ENCODE measurements around the gene DCC.

DCC gene

GRCh38 chr18:52322307-52322706 lies 17.7 kb upstream of the DCC start:
- Histone ChIP-seq H3K27me3 (no peaks in the 10 kb centered on the region), H3K4me3 (ENCODE audit: low read depth, low read length) (no peak overlapping the region), H3K9me3 (no peaks in the 10 kb centered on the region), H3K36me3 (no peaks in the 10 kb centered on the region), H3K4me1 (no peaks in the 10 kb centered on the region)
- DNase-seq: no peak
- TF ChIP-seq, protein P1, sequence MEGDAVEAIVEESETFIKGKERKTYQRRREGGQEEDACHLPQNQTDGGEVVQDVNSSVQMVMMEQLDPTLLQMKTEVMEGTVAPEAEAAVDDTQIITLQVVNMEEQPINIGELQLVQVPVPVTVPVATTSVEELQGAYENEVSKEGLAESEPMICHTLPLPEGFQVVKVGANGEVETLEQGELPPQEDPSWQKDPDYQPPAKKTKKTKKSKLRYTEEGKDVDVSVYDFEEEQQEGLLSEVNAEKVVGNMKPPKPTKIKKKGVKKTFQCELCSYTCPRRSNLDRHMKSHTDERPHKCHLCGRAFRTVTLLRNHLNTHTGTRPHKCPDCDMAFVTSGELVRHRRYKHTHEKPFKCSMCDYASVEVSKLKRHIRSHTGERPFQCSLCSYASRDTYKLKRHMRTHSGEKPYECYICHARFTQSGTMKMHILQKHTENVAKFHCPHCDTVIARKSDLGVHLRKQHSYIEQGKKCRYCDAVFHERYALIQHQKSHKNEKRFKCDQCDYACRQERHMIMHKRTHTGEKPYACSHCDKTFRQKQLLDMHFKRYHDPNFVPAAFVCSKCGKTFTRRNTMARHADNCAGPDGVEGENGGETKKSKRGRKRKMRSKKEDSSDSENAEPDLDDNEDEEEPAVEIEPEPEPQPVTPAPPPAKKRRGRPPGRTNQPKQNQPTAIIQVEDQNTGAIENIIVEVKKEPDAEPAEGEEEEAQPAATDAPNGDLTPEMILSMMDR (IDR thresholded peaks at IDR 0.05; ENCODE audit: low read depth, low read length): no peak

DNA sequence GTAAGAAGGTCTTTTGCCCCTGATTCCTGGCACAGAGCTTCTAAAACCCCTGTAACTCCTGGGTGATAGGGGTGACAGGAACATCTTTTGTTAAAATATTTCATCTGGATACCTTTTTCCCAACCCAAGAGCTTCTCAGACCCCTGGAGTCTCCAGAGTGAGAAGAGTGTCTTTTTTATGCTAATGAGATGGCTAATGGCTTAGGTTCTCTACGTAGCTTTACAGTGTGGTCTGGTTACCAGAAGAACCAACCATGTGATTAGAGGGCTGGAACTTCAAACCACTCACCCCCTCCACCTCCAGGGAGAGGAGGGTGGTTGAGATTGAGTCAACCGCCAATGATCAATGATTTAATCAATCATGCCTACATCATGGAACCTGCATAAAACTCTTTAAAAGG lies 16.2 kb upstream of the DCC start:
- Histone ChIP-seq H3K36me3 (no peaks in the 10 kb centered on the region), H3K9me3 (no peaks in the 10 kb centered on the region), H3K4me3 (ENCODE audit: low read depth, low read length) (no peak overlapping the region), H3K27me3 (no peaks in the 10 kb centered on the region), H3K4me1 (no peaks in the 10 kb centered on the region)
- no peak for DNase-seq
- TF ChIP-seq, protein P1 (IDR thresholded peaks at IDR 0.05; ENCODE audit: low read depth, low read length): no peak

DNA sequence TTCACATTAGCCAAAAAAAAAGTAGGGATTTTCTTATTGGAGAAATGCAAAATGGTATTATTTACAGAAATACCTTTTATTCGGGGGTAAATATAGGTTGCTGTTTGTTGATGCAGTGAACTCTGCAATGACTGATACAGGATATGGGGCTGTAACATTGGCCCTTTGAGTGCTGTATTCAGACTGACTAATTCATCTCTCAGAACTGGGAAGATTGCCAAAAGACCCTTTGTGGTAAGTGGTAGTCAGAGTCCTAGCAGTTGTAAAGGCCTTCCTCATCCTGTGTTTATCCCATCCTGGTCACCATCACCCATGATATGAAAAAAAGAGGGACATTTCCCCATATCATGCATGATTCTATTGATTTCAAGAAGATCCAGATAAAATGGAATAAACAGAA lies 14.0 kb upstream of the DCC start:
- Histone ChIP-seq H3K27me3 (no peaks in the 10 kb centered on the region), H3K4me3 (ENCODE audit: low read depth, low read length) (no peak overlapping the region), H3K4me1 (no peaks in the 10 kb centered on the region), H3K36me3 (no peaks in the 10 kb centered on the region), H3K9me3 (no peaks in the 10 kb centered on the region)
- DNase-seq: no peak
- TF ChIP-seq, protein P1 (IDR thresholded peaks at IDR 0.05; ENCODE audit: low read depth, low read length): no peak

DNA sequence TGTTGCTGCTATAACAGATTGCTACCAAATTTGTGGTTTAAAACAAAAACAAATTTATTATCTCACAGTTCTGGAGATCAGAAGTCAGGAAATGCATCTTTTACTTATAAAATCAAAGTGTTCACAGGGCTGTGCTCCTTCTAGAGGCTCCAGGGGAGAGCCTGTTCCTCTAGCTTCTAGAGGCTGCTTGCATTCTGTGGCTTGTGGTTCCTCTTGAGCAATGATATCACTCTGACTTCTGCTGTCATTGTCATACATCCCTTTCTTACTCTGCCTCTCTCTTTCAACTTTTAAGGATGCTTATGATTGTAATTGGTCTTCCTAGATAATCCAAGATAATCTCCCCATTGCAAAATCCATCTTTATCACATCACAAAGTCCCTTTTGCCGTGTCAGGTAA lies 6.1 kb upstream of the DCC start:
- TF ChIP-seq, protein P1 (IDR thresholded peaks at IDR 0.05; ENCODE audit: low read depth, low read length): no peak

DNA sequence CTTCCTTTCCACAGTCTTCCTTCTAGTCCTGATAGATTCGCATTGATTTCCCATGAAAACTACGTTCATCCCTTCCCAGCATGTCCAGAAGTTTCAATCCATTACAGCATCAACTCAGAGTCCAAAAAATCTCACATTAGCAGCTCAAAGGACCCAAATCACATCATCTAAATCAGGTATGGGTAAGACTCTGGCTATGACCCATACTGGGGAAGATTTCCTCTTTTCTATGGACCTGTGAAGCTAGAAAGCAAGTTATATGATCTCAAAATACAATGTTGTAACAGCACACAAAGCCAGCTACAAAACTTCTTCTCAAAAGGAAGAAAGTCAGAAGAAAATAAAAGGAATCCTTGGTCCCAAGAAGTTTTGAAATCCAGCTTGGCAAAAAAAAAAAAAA lies 5.7 kb upstream of the DCC start:
- H3K4me3 ChIP-seq (ENCODE audit: low read depth, low read length): no peak overlapping the region
- no peaks in the 10 kb centered on the region for H3K9me3 ChIP-seq
- TF ChIP-seq, protein P1 (IDR thresholded peaks at IDR 0.05; ENCODE audit: low read depth, low read length): no peak
- no peaks in the 10 kb centered on the region for H3K36me3 ChIP-seq
- no peaks in the 10 kb centered on the region for H3K4me1 ChIP-seq
- no peak for DNase-seq
- H3K27me3 ChIP-seq: no peaks in the 10 kb centered on the region

More for the DNA sequence above, 6.1 kb upstream of the DCC start:
- H3K27me3 ChIP-seq: no peaks in the 10 kb centered on the region
- no peak for DNase-seq
- H3K4me3 ChIP-seq (ENCODE audit: low read depth, low read length): no peak overlapping the region
- H3K9me3 ChIP-seq: no peaks in the 10 kb centered on the region
- no peaks in the 10 kb centered on the region for H3K4me1 ChIP-seq
- H3K36me3 ChIP-seq: no peaks in the 10 kb centered on the region

- TF ChIP-seq, protein P1 (IDR thresholded peaks at IDR 0.05; ENCODE audit: low read depth, low read length): no peak
- Histone ChIP-seq H3K36me3 (no peaks in the 10 kb centered on the region), H3K9me3 (no peaks in the 10 kb centered on the region), H3K27me3 (peaks cover 2% of the 10 kb centered on the region), H3K4me3 (ENCODE audit: low read depth, low read length) (no peak overlapping the region), H3K4me1 (no peaks in the 10 kb centered on the region)
- DNase-seq: no peak
These were observed 5.1 kb upstream of the DCC start for GRCh38 chr18:52334896-52335295.

All from BE2C (cell line).